Muscle layer of colon (tissue), 2 donors: Measurements from ENCODE around the gene JPH2.

Experiments used
- H3K27ac ChIP-seq: one replicate; pipeline ENCODE4 v1.7.0; 2013; ENCODE audit warnings: low read depth, mild to moderate bottlenecking, low read length, moderate library complexity
- H3K27me3 ChIP-seq, 2 donors: one replicate each; pipeline ENCODE4 v1.7.0; 2013; ENCODE audit warnings: low read length in 2 of 2, mild to moderate bottlenecking in 2 of 2; ENCODE audit not compliant: insufficient read depth in 2 of 2, control insufficient read depth in 1 of 2
- H3K36me3 ChIP-seq: one replicate; pipeline ENCODE4 v1.7.0; 2013; ENCODE audit warnings: mild to moderate bottlenecking, low read length; ENCODE audit not compliant: insufficient read depth
- H3K4me1 ChIP-seq: one replicate; pipeline ENCODE4 v1.7.0; 2013; ENCODE audit warnings: mild to moderate bottlenecking, low read length; ENCODE audit not compliant: insufficient read depth
- H3K4me3 ChIP-seq, 2 donors: one replicate each; pipeline ENCODE4 v1.7.0; 2013; ENCODE audit warnings: low read length in 2 of 2, low read depth in 1 of 2, mild to moderate bottlenecking in 1 of 2, moderate library complexity in 1 of 2
- H3K9ac ChIP-seq: one replicate; pipeline ENCODE4 v1.7.0; 2013; ENCODE audit warnings: low read length
- H3K9me3 ChIP-seq: one replicate; pipeline ENCODE4 v1.7.0; 2013; ENCODE audit warnings: mild to moderate bottlenecking, low read length
- donor health status: abdominal sarcoma.
- donor health status: Adenocarcinoma of cecum.

The JPH2 gene

GRCh38 chr20:44222633-44223368 is 35.8 kb upstream of the JPH2 start:
- H3K4me1 ChIP-seq = no peaks in the 10 kb centered on the region
- H3K27me3 ChIP-seq = no peaks in the 10 kb centered on the region
- no peak overlapping the region for H3K4me3 ChIP-seq
- no peak overlapping the region for H3K27ac ChIP-seq
- H3K9me3 ChIP-seq = no peaks in the 10 kb centered on the region
- H3K36me3 ChIP-seq = peaks cover 11% of the 10 kb centered on the region
- no peak overlapping the region for H3K9ac ChIP-seq

GRCh38 chr20:44222027-44222426 is 35.0 kb upstream of the JPH2 start:
- Histone ChIP-seq H3K9me3 (no peaks in the 10 kb centered on the region), H3K4me1 (no peaks in the 10 kb centered on the region), H3K9ac (no peak overlapping the region), H3K27ac (no peak overlapping the region), H3K4me3 (no peak overlapping the region), H3K36me3 (peaks cover 11% of the 10 kb centered on the region), H3K27me3 (no peaks in the 10 kb centered on the region)

GRCh38 chr20:44221368-44221954 is 34.5 kb upstream of the JPH2 start:
- Histone ChIP-seq H3K27me3 (no peaks in the 10 kb centered on the region), H3K36me3 (peaks cover 11% of the 10 kb centered on the region), H3K4me3 (no peak overlapping the region), H3K9ac (no peak overlapping the region), H3K9me3 (no peaks in the 10 kb centered on the region), H3K27ac (no peak overlapping the region), H3K4me1 (no peaks in the 10 kb centered on the region)

DNA sequence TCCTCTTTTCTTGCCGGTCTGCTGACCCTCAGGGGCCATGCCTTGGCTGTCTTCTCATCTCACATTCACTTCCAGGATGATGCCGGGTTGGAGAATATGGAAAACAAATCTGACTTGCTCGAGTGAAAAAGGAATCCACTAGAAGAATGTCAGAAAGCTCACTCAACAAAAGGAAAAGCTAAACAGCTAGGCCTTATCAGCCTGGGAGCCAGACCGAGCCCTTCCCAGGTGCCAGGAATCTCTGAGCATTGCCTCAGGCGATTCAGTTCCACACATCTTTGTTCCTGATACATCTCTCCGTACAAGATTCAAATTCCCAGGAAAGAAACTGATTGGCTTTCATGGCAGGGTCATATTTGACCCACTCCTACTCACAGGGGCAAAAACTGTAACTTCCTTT is 32.8 kb upstream of the JPH2 start:
- Histone ChIP-seq H3K9me3 (no peaks in the 10 kb centered on the region), H3K4me1 (no peaks in the 10 kb centered on the region), H3K4me3 (no peak overlapping the region), H3K9ac (no peak overlapping the region), H3K27me3 (no peaks in the 10 kb centered on the region), H3K27ac (no peak overlapping the region), H3K36me3 (peaks cover 6% of the 10 kb centered on the region)

DNA sequence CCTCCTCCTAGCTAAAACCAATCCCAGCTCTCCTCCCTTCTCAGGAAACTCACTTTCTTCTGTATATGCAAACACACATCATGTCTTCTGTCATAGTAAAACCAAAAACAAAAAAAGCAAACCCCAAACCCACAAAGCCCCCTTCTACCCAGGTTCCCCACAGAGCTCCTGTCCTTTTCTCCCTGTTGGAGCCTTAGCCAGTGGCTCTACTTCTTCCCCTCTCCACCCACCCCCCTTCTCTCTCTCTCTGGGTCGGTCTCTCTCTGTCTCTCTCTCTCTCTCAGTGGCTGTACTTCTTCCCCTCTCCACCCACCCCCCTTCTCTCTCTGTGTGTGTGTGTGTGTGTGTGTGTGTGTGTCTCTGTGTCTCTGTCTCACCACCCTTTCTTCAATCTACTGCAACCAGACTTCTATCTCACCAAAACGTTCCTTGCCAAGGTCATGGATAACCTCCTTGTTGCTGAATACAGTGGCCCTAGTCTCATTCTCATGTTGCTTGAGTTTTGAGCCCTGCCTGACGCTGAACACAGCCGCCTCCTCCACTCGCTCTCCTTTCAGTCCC is 32.3 kb upstream of the JPH2 start:
- Histone ChIP-seq H3K27me3 (no peaks in the 10 kb centered on the region), H3K36me3 (peaks cover 6% of the 10 kb centered on the region), H3K9me3 (no peaks in the 10 kb centered on the region), H3K4me3 (no peak overlapping the region), H3K4me1 (no peaks in the 10 kb centered on the region), H3K27ac (no peak overlapping the region), H3K9ac (no peak overlapping the region)

GRCh38 chr20:44218446-44218845 is 31.5 kb upstream of the JPH2 start:
- Histone ChIP-seq H3K27me3 (no peaks in the 10 kb centered on the region), H3K36me3 (peaks cover 6% of the 10 kb centered on the region), H3K9me3 (no peaks in the 10 kb centered on the region), H3K9ac (no peak overlapping the region), H3K27ac (no peak overlapping the region), H3K4me1 (no peaks in the 10 kb centered on the region), H3K4me3 (no peak overlapping the region)

- H3K4me1 ChIP-seq = no peaks in the 10 kb centered on the region
- H3K27ac ChIP-seq = no peak overlapping the region
- no peaks in the 10 kb centered on the region for H3K27me3 ChIP-seq
- no peak overlapping the region for H3K4me3 ChIP-seq
- H3K36me3 ChIP-seq = peaks cover 6% of the 10 kb centered on the region
- H3K9me3 ChIP-seq = no peaks in the 10 kb centered on the region
- H3K9ac ChIP-seq = no peak overlapping the region
Observed at GRCh38 chr20:44217342-44218092, 30.5 kb upstream of the JPH2 start.

GRCh38 chr20:44215125-44215524 is 28.1 kb upstream of the JPH2 start:
- Histone ChIP-seq H3K27ac (no peak overlapping the region), H3K9ac (no peak overlapping the region), H3K4me3 (no peak overlapping the region), H3K4me1 (peaks cover 11% of the 10 kb centered on the region), H3K9me3 (no peaks in the 10 kb centered on the region), H3K27me3 (no peaks in the 10 kb centered on the region), H3K36me3 (peaks cover 6% of the 10 kb centered on the region)

DNA sequence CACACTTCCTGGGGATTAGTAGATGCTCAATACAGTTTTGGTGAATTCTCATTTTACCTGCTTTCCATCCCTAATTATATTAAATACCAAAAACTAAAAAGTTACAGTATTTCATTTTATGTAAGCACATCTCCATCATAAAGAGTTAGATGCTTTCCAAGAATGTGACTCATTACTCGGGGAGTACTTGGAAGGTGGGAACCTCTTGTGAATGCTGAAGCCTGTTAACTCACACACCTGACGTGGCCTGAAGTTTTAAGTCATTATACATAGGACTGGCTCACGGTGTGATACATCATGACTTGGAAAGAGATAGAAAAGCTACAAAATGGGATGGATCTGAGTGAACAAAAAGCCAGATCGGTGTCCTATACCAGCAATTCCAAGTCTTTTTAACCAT is 25.8 kb upstream of the JPH2 start:
- Histone ChIP-seq H3K9me3 (no peaks in the 10 kb centered on the region), H3K27ac (no peak overlapping the region), H3K4me1 (peaks cover 26% of the 10 kb centered on the region), H3K4me3 (no peak overlapping the region), H3K9ac (no peak overlapping the region), H3K36me3 (no peaks in the 10 kb centered on the region), H3K27me3 (no peaks in the 10 kb centered on the region)

GRCh38 chr20:44211177-44212039 is 24.4 kb upstream of the JPH2 start:
- Histone ChIP-seq H3K27me3 (no peaks in the 10 kb centered on the region), H3K27ac (peak overlapping the region; percentile 91), H3K36me3 (no peaks in the 10 kb centered on the region), H3K4me1 (peaks cover 34% of the 10 kb centered on the region), H3K9me3 (no peaks in the 10 kb centered on the region), H3K4me3 (peak overlapping the region; percentile 59 to 84), H3K9ac (peak overlapping the region; percentile 69)
